Measurements from ENCODE around the gene RBM17.

The RBM17 gene

DNA sequence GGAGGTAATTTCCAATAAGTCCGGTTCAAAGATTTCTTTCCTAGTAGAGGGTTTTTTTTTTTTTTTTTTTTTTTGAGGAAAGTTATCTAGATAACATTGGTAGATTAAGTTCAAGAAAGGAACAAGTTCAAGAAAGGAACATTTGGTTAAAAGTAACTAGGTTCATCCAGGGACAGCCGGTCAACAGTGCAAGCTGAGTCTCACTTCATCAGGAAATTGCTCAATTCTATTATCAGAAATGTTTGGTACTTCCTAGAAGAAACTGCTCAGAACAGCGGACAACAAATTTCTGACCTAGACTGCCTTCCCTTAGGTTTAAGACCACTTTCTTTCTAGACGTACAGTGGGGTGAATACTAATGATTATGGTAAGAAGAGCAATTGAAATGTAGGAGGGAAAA lies 23.0 kb upstream of the RBM17 start:
- H3K9ac ChIP-seq, result no peak overlapping the region
- H3K4me1 ChIP-seq, result no peaks in the 10 kb centered on the region
- TF ChIP-seq, protein P1, sequence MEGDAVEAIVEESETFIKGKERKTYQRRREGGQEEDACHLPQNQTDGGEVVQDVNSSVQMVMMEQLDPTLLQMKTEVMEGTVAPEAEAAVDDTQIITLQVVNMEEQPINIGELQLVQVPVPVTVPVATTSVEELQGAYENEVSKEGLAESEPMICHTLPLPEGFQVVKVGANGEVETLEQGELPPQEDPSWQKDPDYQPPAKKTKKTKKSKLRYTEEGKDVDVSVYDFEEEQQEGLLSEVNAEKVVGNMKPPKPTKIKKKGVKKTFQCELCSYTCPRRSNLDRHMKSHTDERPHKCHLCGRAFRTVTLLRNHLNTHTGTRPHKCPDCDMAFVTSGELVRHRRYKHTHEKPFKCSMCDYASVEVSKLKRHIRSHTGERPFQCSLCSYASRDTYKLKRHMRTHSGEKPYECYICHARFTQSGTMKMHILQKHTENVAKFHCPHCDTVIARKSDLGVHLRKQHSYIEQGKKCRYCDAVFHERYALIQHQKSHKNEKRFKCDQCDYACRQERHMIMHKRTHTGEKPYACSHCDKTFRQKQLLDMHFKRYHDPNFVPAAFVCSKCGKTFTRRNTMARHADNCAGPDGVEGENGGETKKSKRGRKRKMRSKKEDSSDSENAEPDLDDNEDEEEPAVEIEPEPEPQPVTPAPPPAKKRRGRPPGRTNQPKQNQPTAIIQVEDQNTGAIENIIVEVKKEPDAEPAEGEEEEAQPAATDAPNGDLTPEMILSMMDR (IDR thresholded peaks at IDR 0.05), result no peak

DNA sequence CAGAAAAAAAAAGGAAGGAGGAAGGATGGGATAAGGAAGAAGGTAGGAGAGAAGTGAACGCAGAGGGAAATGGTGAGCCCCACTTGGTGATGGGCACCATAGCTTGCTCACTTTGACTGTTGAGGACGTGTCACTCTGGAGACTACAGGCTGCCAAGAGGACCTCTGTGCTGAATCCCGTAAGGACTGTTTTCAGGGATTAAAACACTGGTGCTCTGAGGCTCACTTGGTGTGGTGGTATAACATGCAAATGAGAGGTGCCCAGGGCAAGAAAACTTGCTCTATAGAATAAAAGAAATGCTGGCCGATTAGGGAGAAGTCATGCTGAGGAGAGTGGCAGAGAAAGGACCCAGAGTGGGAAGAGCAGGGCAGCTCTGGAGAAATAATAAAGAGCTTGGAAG lies 21.4 kb upstream of the RBM17 start:
- H3K27ac ChIP-seq, result no peak overlapping the region
- no peaks in the 10 kb centered on the region for H3K27me3 ChIP-seq (ENCODE audit: control insufficient read depth, insufficient read depth, low read length)
- no peaks in the 10 kb centered on the region for H3K9me3 ChIP-seq (ENCODE audit: control insufficient read depth, low read length)
- no peak overlapping the region for H3K4me3 ChIP-seq (ENCODE audit: low read depth, low read length)
- H3K4me1 ChIP-seq, result no peaks in the 10 kb centered on the region
- no peaks in the 10 kb centered on the region for H3K79me2 ChIP-seq
- no peak overlapping the region for H3K9ac ChIP-seq
- no peaks in the 10 kb centered on the region for H3K36me3 ChIP-seq (ENCODE audit: control insufficient read depth, insufficient read depth, low read length)
- H3K4me2 ChIP-seq (ENCODE audit: low read length), result no peak overlapping the region
- TF ChIP-seq, protein P1 (IDR thresholded peaks at IDR 0.05), result no peak
- H2AFZ ChIP-seq, result no peak overlapping the region

More for the DNA sequence above, 23.0 kb upstream of the RBM17 start:
- Histone ChIP-seq H3K4me2 (ENCODE audit: low read length) (no peak overlapping the region), H3K79me2 (no peaks in the 10 kb centered on the region), H3K27ac (peak overlapping the region; percentile 59), H3K4me3 (ENCODE audit: low read depth, low read length) (no peak overlapping the region), H3K36me3 (ENCODE audit: control insufficient read depth, insufficient read depth, low read length) (no peaks in the 10 kb centered on the region), H2AFZ (no peak overlapping the region), H3K27me3 (ENCODE audit: control insufficient read depth, insufficient read depth, low read length) (no peaks in the 10 kb centered on the region), H3K9me3 (ENCODE audit: control insufficient read depth, low read length) (no peaks in the 10 kb centered on the region)

DNA sequence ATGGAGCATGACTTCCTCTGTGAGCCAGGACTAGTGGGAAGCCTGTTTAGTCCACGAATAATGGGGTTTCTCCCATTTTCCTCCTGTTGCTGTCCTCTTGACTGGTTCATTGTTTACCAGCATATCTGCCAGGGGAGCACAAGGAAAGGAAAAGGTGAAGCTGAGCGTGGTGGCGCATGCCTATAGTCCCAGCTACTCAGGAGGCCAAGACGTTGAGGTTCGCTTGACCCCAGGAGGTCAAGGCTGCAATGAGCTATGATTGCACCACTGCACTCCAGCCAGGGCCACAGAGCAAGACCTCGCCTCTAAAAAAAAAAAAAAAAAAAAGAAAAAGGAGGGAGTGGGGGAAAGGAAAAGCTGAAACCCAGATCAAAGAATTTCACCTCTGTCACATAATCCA lies 20.8 kb upstream of the RBM17 start:
- Histone ChIP-seq H3K4me2 (ENCODE audit: low read length) (no peak overlapping the region), H3K36me3 (ENCODE audit: control insufficient read depth, insufficient read depth, low read length) (no peaks in the 10 kb centered on the region), H3K9me3 (ENCODE audit: control insufficient read depth, low read length) (no peaks in the 10 kb centered on the region), H3K79me2 (no peaks in the 10 kb centered on the region), H3K4me1 (no peaks in the 10 kb centered on the region), H3K27ac (no peak overlapping the region), H3K27me3 (ENCODE audit: control insufficient read depth, insufficient read depth, low read length) (no peaks in the 10 kb centered on the region), H3K9ac (no peak overlapping the region), H2AFZ (no peak overlapping the region), H3K4me3 (ENCODE audit: low read depth, low read length) (no peak overlapping the region)
- TF ChIP-seq, protein P1 (IDR thresholded peaks at IDR 0.05), result no peak

DNA sequence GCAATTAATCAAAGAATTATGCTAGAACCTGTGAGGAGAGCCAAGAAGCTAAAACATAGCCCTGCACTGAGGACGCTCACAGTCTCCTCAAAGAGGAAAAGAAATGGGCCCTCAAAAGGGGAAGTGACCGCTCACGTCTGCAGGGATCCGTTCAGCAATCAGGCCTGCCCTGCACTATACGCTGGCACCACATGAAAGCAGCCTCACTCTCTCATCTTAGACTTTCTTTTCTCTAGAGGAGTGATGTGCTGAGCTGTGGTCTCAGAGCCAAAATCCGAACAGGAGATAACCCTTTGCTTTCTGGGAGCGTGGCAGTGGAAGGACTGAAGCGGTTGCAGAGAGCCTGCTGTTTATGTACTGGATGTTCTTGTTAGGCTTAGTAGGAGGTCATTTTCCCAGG lies 20.4 kb upstream of the RBM17 start:
- H3K36me3 ChIP-seq (ENCODE audit: control insufficient read depth, insufficient read depth, low read length), result no peaks in the 10 kb centered on the region
- no peak overlapping the region for H3K4me3 ChIP-seq (ENCODE audit: low read depth, low read length)
- H3K27me3 ChIP-seq (ENCODE audit: control insufficient read depth, insufficient read depth, low read length), result no peaks in the 10 kb centered on the region
- no peak overlapping the region for H3K4me2 ChIP-seq (ENCODE audit: low read length)
- H3K9ac ChIP-seq, result no peak overlapping the region
- no peaks in the 10 kb centered on the region for H3K9me3 ChIP-seq (ENCODE audit: control insufficient read depth, low read length)
- H3K4me1 ChIP-seq, result no peaks in the 10 kb centered on the region
- no peaks in the 10 kb centered on the region for H3K79me2 ChIP-seq
- no peak overlapping the region for H3K27ac ChIP-seq
- H2AFZ ChIP-seq, result no peak overlapping the region
- TF ChIP-seq, protein P1 (IDR thresholded peaks at IDR 0.05), result no peak

DNA sequence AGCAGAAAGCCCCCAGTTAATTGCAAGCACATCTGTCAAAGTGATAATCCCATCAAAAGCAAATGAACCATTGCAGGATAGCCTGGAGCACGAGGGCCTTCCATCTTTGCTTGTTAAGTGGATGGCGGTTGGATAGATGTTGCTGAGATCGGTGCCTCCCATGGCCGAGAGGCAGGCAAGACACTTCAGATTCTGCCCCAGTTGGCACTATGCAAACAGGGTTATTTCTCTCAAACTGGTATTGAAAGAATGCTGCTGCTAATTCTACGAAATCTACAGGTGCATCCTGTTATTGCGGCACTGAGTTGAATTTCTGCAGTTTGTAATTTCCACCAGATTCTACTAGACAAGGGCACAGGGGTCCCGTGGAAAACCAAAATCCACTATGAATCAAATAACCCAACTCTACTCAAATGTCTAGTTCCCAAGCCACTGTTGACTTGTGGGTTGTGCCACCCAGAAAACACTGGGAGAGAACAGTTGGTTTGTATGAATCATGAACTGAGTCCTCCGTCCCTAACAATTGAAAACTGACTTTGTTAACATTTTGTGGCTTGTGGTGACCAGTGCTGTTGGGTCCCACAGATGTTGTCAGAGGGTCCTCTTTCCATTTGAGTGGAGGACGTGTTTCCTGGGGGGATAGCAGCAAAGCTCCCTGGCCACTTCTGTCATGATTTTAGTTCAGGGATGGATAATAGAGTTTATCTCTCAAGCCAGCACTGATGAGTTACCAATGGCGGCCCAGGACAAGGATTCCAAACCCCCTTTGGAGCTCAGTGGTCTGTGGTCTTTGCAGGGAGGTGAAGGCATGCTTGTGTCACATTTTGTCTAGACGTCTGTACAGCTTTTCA lies 19.5 kb upstream of the RBM17 start:
- Histone ChIP-seq H2AFZ (no peak overlapping the region), H3K9me3 (ENCODE audit: control insufficient read depth, low read length) (no peaks in the 10 kb centered on the region), H3K27me3 (ENCODE audit: control insufficient read depth, insufficient read depth, low read length) (no peaks in the 10 kb centered on the region), H3K79me2 (no peaks in the 10 kb centered on the region), H3K4me3 (ENCODE audit: low read depth, low read length) (no peak overlapping the region), H3K4me2 (ENCODE audit: low read length) (no peak overlapping the region), H3K36me3 (ENCODE audit: control insufficient read depth, insufficient read depth, low read length) (no peaks in the 10 kb centered on the region), H3K27ac (no peak overlapping the region), H3K4me1 (no peaks in the 10 kb centered on the region), H3K9ac (no peak overlapping the region)
- TF ChIP-seq, protein P1 (IDR thresholded peaks at IDR 0.05), result no peak

All from parathyroid adenoma (tissue), 2 donors.